OCI-LY7 (cell line): ENCODE results near the gene PYCARD.

Experiments used
- EZH2phosphoT487 ChIP-seq: fragments of 200-600 bp; sonication (generic); IDR thresholded peaks from 2 replicates; pipeline ENCODE4 v1.6.1; 2018; ENCODE audit warnings: low read depth, borderline replicate concordance, mild to moderate bottlenecking, mixed run types, antibody characterized with exemption, low read length, moderate library complexity, mixed read lengths
- TF ChIP-seq, protein P1 (sequence below): fragments of 200-600 bp; sonication (generic); conservative IDR thresholded peaks from 2 replicates; pipeline ENCODE4 v1.5.1; 2014; ENCODE audit warnings: mild to moderate bottlenecking, antibody characterized with exemption, low read length, moderate library complexity, mixed read lengths

DNA sequence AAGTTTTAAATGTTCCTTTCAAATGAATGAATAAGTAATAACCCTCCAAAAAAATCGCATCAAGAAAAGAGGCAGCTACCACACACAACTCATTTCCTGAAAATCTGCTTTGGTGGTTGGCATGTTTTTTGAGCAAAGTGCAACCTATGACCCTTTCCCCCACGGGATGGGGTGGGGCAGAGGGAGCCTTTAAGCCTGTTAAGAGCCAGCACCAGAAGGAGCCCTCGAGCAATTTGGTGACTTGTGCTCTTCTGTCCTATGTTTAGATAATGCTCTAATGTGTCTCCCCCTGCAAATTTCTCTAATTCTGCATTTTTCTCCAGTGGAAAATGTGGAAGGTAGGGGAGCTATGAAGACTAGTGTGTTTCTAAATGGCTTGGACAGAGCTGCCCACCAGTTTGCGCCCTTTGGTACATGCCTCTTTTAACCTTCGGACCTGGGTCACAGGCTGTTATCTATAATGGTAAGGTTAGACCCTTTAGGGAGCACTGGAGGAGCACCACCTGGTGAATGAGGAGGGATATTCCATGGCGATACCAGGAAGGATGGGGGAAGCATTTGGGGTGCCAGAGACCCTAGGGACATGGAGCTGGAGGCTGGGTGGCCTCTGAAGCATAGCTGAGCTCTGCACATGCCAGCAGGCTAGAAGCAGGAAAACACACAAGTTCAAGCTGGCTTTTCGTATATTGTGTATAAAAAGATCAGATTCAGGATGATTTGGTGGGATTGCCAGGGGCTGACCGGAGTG, 1.6 kb downstream of the PYCARD start:
- TF ChIP-seq, protein P1, sequence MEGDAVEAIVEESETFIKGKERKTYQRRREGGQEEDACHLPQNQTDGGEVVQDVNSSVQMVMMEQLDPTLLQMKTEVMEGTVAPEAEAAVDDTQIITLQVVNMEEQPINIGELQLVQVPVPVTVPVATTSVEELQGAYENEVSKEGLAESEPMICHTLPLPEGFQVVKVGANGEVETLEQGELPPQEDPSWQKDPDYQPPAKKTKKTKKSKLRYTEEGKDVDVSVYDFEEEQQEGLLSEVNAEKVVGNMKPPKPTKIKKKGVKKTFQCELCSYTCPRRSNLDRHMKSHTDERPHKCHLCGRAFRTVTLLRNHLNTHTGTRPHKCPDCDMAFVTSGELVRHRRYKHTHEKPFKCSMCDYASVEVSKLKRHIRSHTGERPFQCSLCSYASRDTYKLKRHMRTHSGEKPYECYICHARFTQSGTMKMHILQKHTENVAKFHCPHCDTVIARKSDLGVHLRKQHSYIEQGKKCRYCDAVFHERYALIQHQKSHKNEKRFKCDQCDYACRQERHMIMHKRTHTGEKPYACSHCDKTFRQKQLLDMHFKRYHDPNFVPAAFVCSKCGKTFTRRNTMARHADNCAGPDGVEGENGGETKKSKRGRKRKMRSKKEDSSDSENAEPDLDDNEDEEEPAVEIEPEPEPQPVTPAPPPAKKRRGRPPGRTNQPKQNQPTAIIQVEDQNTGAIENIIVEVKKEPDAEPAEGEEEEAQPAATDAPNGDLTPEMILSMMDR, result peak; percentile 51
- no peak for TF ChIP-seq EZH2phosphoT487
